ES-I3 (cell line): ENCODE measurements around the gene TP53AIP1.

ENCODE experiments used
- H3K36me3 ChIP-seq: 2 replicates; pipeline ENCODE4 v1.6.1; 2013; ENCODE audit warnings: mild to moderate bottlenecking, low read length, control low read depth, moderate library complexity; ENCODE audit not compliant: insufficient read depth
- H3K4me1 ChIP-seq: 2 replicates; pipeline ENCODE4 v1.6.1; 2013; ENCODE audit warnings: mild to moderate bottlenecking, control low read depth, low read length; ENCODE audit not compliant: insufficient read depth
- H3K9ac ChIP-seq: 2 replicates; pipeline ENCODE4 v1.6.1; 2013; ENCODE audit warnings: low read depth, mild to moderate bottlenecking, low read length, moderate library complexity
- H3K9me3 ChIP-seq: 2 replicates; pipeline ENCODE4 v1.6.1; 2013; ENCODE audit warnings: mild to moderate bottlenecking, low read length, moderate library complexity; ENCODE audit not compliant: control insufficient read depth, insufficient read depth

Gene TP53AIP1

DNA sequence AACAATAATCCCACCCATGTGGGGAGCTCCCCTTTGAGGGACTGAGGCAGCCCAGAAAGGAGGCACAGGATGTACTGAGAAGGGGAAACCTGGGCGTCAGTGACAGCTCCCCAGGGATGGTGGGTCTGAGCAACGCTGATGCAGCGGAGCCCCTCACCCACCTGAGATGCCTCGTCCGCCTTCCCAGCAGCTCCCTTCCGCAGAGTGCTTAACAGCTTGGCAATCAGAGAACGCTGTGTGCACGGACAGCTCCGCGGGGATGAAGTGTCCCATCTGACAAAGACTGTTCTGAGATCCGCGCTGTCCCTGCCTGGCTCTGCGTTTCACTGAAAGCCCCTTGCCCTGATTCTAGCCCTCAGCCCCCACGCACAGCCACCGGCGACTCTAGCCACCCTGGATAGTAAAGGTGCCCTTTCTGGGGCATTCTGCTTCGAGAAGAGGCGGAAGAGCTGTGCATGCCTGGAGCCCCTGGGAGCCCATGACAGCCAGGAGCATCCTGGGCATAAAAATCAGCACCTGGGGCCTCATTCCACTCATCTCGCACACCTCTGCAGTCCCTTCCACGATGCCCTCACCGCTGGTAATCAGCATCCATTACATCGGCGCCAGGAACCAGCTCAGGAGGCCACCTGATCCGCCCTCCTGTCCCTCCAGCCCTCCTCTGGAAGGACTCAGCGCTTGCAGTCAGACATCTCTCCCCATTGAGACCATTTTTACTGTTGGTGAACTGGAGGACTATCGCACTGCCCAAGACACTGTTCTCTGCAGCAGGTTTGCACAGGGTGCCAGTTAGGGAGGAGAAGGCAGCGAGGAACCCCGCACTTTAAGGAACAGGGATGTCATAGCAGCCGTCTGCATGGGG is 40.8 kb downstream of the TP53AIP1 start:
- Histone ChIP-seq H3K36me3 (no peaks in the 10 kb centered on the region), H3K4me1 (peaks cover 28% of the 10 kb centered on the region), H3K9ac (peak overlapping the region; percentile 29; the same call in 1 of the 2 replicates), H3K9me3 (no peaks in the 10 kb centered on the region)

DNA sequence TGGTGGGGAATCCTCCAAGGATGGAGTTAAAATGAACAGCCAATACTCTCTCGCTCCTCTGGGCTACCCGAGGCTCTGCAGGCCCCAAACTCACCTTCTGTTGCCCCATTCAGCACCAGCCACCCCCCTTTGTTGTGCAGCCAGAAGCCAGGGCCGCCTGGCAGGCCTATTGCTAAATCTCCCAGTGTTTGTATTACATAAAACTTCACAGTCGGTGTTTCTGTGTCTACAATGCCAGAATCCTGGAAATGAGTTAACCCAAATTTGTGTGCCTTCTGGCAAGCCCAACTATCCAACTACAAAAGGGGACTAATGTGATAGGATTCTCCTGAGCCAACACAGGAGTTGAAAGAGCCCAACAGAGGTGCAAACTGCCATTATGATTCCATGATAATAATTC is 42.2 kb downstream of the TP53AIP1 start:
- Histone ChIP-seq H3K9me3 (no peaks in the 10 kb centered on the region), H3K4me1 (peaks cover 28% of the 10 kb centered on the region), H3K9ac (no peak overlapping the region), H3K36me3 (no peaks in the 10 kb centered on the region)

DNA sequence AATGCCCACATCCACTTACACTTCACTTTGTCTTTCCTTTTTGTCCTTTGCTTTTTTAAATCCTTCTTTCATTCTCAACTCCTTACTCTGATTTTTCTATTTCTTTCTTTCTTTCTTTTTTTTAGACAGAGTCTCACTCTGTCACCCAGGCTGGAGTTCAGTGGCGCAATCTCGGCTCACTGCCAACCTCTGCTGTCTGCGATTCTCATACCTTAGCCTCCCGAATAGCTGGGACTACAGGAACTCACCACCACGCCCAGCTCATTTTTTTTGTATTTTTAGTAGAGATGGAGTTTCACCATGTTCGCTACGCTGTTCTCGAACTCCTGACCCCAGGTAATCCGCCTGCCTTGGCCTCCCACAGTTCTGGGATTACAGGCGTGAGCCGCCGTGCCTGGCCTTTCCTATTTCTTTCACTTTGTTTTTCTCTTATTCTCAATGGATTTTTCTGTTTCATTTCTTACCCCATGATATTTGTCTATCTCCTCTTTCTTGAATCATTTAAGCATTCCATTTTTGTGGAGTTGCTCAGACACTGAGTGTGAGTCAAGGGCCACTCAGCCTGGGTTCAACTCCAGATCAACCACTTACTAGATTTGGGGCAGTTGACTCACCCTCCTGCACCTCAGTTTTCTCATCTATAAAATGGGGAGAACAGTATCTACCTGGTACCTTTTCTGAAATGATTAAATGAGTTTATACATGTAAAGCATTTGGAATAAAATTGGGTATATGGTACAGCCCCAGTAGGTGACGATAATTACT is 43.9 kb downstream of the TP53AIP1 start:
- Histone ChIP-seq H3K4me1 (peaks cover 17% of the 10 kb centered on the region), H3K9me3 (no peaks in the 10 kb centered on the region), H3K36me3 (no peaks in the 10 kb centered on the region), H3K9ac (no peak overlapping the region)

DNA sequence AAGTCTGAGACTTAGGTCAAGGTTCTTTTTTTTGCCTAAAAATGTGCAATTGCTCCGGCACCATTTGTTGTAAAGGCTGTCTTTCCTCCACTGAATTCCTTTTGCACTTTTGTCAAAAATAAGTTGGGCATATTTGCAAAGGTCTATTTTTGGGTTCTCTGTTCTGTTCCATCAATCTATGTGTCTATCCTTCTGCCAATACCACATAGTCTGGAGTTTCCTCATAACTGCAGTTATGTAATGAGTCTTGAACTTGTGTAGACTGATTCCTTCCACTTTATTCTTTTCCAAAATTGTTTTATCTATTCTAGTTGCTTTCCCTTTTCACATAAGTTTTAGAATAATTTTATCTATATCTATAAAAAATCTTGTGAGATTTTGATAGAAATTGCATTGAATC is 44.8 kb downstream of the TP53AIP1 start:
- Histone ChIP-seq H3K36me3 (no peaks in the 10 kb centered on the region), H3K9ac (no peak overlapping the region), H3K9me3 (no peaks in the 10 kb centered on the region), H3K4me1 (peaks cover 11% of the 10 kb centered on the region)

DNA sequence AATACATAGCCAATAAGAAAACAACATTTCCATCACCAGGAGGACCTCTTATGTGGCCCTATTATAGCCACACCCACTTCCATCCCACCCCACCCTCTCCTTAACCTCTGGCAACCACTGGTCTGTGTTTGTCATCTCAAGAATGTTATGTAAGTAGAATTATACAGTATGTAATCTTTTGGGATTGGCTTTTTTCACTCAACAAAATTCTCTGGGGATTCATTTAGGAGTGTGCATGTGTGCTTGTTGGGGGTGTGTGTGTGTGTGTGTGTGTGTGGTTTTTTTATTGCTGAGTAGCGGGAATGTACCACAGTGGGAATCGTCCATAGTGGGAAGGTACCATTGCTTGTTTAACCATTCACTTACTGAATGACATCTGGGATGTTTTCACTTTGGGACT is 46.3 kb downstream of the TP53AIP1 start:
- H3K4me1 ChIP-seq = peaks cover 12% of the 10 kb centered on the region; the same call in 1 of the 2 replicates
- no peaks in the 10 kb centered on the region for H3K9me3 ChIP-seq
- H3K9ac ChIP-seq = no peak overlapping the region
- no peaks in the 10 kb centered on the region for H3K36me3 ChIP-seq

DNA sequence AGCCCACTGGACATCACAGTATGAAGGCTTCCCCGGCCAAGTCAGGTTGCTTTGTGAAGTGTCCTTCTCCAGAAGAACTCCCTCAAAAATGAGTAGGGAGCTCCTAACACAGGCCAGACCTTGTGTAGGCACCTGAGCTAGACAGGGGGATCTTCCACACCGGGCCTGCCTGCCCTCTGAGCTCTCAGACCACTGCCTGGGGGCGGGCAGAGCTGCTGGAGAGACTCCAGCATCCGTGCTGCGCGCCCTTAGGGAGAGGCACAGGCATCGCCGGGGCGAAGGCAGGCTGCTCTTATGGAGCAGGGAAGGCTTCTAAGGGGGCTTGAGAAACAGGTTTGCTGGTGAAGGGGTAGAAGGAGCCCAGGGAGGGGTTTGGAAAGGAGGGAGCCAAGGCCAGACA is 47.1 kb downstream of the TP53AIP1 start:
- Histone ChIP-seq H3K4me1 (peaks cover 12% of the 10 kb centered on the region; the same call in 1 of the 2 replicates), H3K9ac (no peak overlapping the region), H3K36me3 (no peaks in the 10 kb centered on the region), H3K9me3 (no peaks in the 10 kb centered on the region)

DNA sequence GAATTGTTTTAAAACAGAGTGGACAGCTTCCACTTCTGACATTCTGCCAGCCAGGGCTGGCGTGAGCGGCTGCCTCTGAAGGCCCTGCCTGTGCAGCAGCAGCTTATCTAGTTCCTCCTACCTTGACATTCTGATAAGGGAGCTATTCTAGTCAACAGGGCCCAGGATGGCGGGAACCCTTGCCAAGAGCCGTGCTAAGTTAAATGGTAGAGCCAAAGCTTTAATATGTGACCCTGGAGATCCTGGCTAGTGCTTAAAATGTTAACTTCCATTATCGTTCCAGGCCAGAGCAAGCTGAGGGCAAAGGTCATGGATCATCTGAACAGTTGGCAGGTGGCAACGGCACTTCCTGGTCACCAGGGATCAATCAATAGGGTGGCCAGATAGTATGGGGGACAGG is 48.0 kb downstream of the TP53AIP1 start:
- H3K9ac ChIP-seq = no peak overlapping the region
- no peaks in the 10 kb centered on the region for H3K9me3 ChIP-seq
- H3K4me1 ChIP-seq = peaks cover 12% of the 10 kb centered on the region; the same call in 1 of the 2 replicates
- H3K36me3 ChIP-seq = no peaks in the 10 kb centered on the region

DNA sequence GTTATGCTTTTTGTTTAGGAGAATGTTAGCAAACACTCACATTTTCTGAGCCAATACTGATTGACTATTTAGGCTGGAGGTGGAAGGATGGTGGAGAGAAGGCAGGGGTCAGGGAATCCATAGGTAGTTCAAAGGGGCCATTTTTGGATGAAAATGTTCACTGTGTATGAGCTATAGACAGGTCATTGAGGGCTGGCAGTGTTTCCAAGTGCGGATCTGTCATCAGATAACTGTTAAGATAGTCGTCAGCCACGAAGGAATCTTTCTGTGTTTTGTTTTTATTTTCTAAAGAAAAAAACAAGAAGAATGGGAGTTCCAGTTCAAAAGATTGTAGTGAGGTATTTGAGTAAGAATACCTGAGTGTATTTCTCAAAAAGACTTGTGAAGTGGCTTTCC is 48.4 kb downstream of the TP53AIP1 start:
- no peak overlapping the region for H3K9ac ChIP-seq
- H3K9me3 ChIP-seq = no peaks in the 10 kb centered on the region
- no peaks in the 10 kb centered on the region for H3K36me3 ChIP-seq
- H3K4me1 ChIP-seq = peaks cover 12% of the 10 kb centered on the region; the same call in 1 of the 2 replicates

DNA sequence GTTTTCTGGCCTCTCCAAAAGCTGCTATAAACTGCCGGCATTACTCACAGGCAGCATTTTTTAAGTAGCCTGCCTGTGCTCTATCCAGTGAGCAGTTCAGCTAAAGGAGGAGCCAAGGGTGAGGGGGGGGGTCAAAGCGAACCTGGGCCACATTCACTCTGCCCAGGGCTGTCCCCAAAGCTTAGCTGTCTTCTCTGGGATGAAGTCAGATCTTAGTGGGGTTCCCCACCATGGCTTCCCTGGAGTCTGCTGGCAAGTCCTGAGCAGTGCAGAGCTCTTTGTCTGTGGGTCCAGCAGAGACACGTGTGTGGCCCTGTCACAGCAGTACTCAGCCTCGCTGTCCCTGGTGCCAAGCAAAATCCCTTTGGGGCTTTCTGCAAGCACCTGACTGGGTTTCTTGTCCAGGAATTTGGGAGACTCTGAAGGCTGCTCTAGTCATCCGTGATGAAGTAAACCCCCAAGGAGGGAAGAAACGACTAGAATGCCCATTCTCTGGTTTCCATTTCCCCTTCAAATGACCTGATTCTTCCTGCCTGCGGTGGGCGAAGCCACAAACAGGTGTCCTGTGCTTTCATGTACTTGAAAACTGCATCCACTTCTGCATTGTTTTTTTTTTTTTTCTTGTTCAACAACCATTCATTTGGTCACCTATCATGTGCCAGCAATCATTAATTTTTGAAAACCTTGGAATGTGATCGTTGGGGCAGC is 48.9 kb downstream of the TP53AIP1 start:
- Histone ChIP-seq H3K36me3 (no peaks in the 10 kb centered on the region), H3K4me1 (peaks cover 12% of the 10 kb centered on the region; the same call in 1 of the 2 replicates), H3K9ac (no peak overlapping the region), H3K9me3 (no peaks in the 10 kb centered on the region)

DNA sequence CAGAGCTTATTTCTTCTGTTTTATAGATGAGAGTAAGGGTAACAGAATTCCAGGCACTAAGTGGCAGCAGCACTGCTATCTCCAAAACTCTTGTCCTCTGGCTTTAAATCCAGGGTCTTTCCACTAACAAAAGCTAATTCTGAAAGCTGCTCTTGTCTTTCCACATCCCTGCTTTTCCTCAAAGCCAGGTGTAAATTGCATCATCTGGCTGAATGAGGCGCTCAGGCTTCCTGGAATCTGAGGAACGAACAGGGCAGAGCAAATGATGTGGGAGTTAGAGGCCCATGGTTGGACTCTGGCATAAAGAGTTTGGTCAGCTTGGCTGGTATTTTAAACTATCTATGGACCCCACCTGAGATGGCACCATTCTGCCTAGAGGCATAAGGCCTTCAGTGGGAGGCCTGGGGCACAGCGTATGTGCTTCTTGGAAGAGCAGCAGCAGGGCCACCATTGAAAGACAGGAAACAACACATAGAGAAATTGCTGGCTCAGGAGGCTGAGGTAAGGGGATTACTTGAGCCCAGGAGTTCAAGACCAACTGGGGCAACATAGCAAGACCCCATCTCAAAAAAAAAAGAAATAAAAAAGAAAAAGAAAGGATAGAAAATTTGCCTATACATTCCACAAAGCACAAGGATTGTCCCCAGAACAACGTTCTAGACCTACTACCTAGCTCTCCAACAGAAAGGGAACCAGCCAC is 49.7 kb downstream of the TP53AIP1 start:
- Histone ChIP-seq H3K36me3 (no peaks in the 10 kb centered on the region), H3K9ac (no peak overlapping the region), H3K4me1 (peaks cover 18% of the 10 kb centered on the region), H3K9me3 (no peaks in the 10 kb centered on the region)

DNA sequence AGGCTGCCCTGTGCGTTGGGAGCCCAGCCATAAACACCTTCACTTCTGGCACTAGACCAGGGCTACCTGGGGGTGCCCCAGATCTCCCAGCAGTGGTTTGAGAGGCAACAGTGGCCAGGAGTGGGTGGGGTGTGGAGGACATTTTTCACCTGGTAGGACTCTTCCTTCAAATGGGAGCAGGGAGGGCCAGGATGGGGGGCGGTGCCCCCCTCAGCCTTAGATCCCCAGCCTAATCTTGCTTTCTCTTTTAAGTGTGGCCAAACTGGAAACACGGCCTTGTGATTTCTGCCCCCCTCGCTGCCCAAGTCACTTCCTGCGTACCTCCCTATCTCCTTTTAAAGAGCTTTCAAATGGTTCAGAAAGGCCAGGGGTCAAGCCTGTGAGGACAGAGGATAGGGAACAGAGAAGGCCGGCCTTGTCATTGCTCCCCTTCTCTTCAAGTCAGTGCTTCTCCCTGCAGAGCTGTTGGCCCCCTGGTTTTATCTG is 50.7 kb downstream of the TP53AIP1 start:
- Histone ChIP-seq H3K36me3 (no peaks in the 10 kb centered on the region), H3K9me3 (no peaks in the 10 kb centered on the region), H3K9ac (no peak overlapping the region), H3K4me1 (peaks cover 20% of the 10 kb centered on the region)

DNA sequence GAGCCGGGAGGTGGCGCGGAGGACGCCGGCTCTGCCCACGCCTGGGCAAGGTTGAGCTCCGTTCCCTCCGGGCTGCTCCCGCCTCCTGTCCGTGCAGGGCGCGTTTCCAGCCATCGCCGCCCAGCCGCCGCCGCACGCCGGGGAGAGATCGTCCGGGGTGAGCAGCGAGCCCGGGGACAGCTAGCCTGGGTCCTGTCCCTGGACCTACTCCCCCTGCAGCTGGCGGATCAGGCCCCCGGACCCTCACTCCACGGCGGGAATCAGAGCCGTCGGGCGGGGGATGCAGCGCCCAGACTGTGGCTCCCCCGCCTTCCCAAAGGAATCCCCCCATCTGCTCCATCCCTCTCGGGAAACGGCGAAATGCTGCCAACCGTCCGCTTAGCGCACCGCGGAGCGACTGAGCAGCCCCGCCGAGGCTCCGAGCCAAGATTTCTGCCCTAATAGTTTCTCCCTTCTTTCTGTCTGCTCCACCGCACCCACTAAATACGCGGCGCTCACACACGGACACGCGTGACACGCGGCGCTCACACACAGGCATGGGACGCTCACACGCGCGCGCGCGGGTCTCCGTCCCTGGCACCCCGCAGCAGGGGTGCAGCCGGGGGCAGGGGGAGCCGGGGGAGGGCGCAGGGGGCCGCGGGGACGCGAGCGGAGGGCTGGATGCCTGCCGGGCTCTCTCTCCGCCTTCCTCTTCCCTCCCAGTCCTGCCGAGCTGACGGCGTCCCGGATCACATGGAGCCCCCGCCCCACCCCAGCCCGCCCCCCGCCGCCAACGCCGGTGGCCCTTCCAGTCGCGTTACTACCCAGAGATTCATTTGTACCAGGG is 51.9 kb downstream of the TP53AIP1 start, which contains the start of gene KCNJ5:
Gene KCNJ5 (plus strand): TSS at position 814 of the 826 bp plus-strand sequence. CDS start 19,918 bp downstream, outside the sequence.
- Histone ChIP-seq H3K9ac (peak within 1 kb of the TSS; percentile 53; the same call in 1 of the 2 replicates), H3K36me3 (no peaks in the 10 kb centered on the region), H3K9me3 (no peaks in the 10 kb centered on the region), H3K4me1 (peaks cover 20% of the 10 kb centered on the region)

DNA sequence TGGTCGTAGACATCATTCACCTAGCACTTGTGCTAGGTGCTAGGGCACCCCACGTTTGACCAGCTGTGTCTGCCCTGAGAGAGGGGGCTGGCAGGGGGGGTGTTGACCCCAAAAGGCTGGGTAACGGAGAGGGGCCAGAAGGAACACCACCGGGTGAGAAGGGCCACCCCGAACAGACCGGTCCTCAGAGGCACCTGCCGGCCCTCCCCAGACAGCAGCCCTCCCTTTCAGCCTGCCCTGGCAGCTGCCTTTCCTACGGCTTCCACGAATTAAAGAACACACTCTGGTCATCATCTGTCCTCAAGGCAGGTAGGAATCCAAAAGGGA is 52.5 kb downstream of the TP53AIP1 start:
- H3K4me1 ChIP-seq = peaks cover 20% of the 10 kb centered on the region
- H3K9ac ChIP-seq = peak overlapping the region; percentile 53; the same call in 1 of the 2 replicates
- no peaks in the 10 kb centered on the region for H3K9me3 ChIP-seq
- no peaks in the 10 kb centered on the region for H3K36me3 ChIP-seq
